Stimulated activated CD4-positive, alpha-beta T cell treated with anti-CD3 and anti-CD28 coated beads, TNF-alpha, amount 100 ng/mL, for 4 hours (primary cell): ENCODE data around the gene YARS1.

ENCODE experiments used
- DNase-seq, 3 experiments: peaks; one replicate each; pipeline ENCODE4 v3.0.0-alpha.2; 2020; ENCODE audit warnings: low read depth in 3 of 3

YARS1 gene

GRCh38 chr1:32744071-32744425 lies 73.1 kb downstream of the YARS1 start:
- no peak for DNase-seq

GRCh38 chr1:32743380-32744070 lies 73.6 kb downstream of the YARS1 start:
- no peak for DNase-seq

- no peak for DNase-seq
Observed at GRCh38 chr1:32742956-32743355, 74.2 kb downstream of the YARS1 start.

- no peak for DNase-seq
Observed at GRCh38 chr1:32742199-32742947, 74.8 kb downstream of the YARS1 start.

GRCh38 chr1:32741413-32742198 lies 75.6 kb downstream of the YARS1 start:
- no peak for DNase-seq

GRCh38 chr1:32741059-32741412 lies 76.1 kb downstream of the YARS1 start:
- DNase-seq: no peak

- no peak for DNase-seq
Observed at GRCh38 chr1:32736812-32737791, 80.1 kb downstream of the YARS1 start.

GRCh38 chr1:32733582-32734321 lies 83.4 kb downstream of the YARS1 start:
- DNase-seq: no peak

- no peak for DNase-seq
Observed at GRCh38 chr1:32729254-32730046, 87.7 kb downstream of the YARS1 start.

- DNase-seq: no peak
Observed at GRCh38 chr1:32728413-32729077, 88.6 kb downstream of the YARS1 start.

- DNase-seq: no peak
Observed at GRCh38 chr1:32727876-32728275, 89.3 kb downstream of the YARS1 start.

GRCh38 chr1:32725615-32725982 lies 91.6 kb downstream of the YARS1 start:
- DNase-seq: no peak
